Hematopoietic multipotent progenitor cell treated with erythropoietin and hydrocortisone succinate and interleukin-3 and kit ligand, for 15 days (in vitro differentiated cells): Measurements from ENCODE around the gene MEIS3.
"Not testable (repeated sequence)": the region's sequence is repeated elsewhere in the genome, so short reads cannot be mapped to it uniquely, and the experiment has no call there.

Source experiments
- DNase-seq: peaks from one replicate; pipeline ENCODE4 v3.0.0-alpha.2; 2015; ENCODE audit warnings: low spot score

MEIS3 gene

DNA sequence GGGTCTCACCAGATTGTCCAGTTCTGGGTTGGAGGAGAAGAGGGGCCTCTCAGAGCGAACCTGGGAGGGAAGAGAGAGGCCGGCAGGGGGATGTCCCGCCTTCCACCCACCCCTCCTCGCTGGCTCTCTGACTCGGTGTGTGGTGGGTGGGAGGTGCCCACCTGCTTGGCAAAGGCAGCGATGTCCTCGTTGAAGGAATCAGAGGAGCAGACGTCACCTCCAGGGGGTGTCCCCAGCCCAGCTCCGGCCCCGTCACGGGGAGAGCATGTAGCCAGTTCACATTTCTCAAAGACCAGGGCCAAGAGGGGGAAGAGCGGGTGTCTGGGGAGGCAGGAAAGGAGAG is 2.7 kb downstream of the MEIS3 start:
- no peak for DNase-seq

GRCh38 chr19:47415953-47416642 is 3.2 kb downstream of the MEIS3 start:
- DNase-seq: no peak

- DNase-seq: peak; percentile 17
Measured at GRCh38 chr19:47414469-47414868, 4.9 kb downstream of the MEIS3 start.

DNA sequence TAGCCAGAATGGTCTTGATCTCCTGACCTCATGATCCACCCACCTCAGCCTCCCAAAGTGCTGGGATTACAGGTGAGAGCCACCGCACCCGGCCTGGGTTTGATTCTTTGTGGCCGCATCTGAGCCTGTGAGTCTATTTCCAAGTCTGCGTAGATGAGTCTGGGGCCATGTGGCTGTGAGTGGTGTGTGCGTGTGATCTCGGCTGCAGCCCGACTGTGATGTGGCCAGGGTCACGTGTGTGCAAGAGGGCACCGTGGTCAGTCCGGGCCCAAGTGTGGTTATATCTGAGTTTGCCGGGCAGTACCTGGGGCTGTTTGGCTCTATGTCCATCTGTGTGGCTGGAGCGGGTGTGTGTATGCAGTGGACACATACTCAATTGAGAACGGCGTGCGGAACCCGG is 5.4 kb downstream of the MEIS3 start:
- no peak for DNase-seq

DNA sequence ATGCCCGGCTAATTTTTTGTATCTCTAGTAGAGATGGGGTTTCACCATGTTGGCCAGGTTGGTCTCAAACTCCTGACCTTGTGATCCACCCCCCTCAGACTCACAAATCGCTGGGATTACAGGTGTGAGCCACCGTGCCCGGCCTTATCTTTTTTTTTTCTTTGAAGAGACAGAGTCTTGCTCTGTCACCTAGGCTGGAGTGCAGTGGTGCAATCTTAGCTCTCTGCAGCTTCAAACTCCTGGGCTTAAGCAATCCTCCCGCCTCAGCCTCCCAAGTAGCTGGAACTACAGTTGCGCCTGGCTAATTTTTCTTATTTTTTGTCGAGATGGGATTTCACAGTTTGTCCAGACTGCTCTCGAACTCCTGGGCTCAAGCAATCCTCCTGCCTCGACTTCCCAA is 7.6 kb downstream of the MEIS3 start:
- not testable (repeated sequence) for DNase-seq

GRCh38 chr19:47411101-47411500 is 8.2 kb downstream of the MEIS3 start:
- no peak for DNase-seq

- no peak for DNase-seq
Measured at GRCh38 chr19:47408156-47408938, 11.0 kb downstream of the MEIS3 start.

GRCh38 chr19:47407417-47407774 is 11.9 kb downstream of the MEIS3 start:
- no peak for DNase-seq

DNA sequence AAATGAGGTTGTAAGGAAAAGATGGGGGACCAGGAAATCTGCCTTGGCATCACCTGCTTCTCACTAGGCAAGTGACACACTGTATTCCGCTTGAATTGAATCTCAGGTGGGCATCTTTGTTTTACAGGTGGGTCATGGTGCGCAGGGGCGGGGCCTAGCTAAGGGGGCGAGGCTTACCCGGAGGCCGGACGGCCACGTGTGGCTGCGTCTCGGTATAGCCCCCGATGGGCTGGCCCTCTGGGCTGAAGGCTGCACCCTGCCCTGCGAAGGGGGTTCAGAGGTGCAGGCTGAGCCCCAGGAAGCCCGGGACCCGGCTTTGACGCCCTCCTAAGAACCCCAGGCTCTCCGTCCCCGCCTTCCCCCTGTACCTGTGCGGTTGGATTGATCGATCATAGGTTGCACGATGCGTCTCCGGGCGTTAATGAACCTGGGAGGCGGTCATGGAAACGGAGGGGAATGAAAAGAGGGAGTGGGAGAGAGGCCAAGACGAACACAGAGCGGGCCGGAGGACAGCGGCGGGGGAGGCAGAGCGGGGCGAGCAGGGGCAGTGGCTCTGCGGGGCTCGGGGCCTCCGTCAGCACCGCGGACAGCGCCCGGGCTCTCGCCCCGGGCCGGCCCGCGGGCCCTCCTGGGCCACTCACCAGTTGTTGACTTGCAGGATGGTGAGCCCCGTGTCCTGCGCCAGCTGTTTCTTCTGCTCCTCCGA is 12.5 kb downstream of the MEIS3 start:
- DNase-seq: no peak

DNA sequence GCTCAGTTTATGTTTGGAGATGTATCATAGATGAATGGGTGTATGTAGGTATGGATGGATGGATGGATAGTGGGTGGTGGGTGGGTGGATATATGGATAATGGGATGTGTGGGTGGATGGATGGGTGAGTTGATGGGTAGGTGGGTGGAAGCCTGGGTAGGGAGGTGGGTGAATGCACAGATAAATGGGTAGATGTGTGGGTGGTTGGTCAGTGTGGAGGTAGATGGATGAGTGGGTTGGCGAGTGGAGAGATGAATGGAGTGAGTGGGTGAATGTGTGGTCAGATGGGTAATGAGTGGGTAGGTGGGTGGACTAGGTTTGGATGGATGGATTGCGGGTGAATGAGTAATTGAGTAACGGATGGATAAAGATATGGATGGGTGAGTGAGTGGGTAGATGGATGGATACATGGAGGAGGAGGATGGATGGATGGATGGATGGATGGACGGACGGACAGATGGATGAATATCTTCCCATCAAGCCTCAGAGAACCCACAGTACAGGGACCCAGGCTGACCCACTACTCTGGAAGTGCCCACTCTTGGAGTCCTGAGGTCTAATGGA is 13.4 kb downstream of the MEIS3 start:
- DNase-seq: no peak

GRCh38 chr19:47405197-47405550 is 14.2 kb downstream of the MEIS3 start:
- DNase-seq: no peak

- DNase-seq: no peak
Measured at GRCh38 chr19:47404334-47405196, 14.8 kb downstream of the MEIS3 start.

DNA sequence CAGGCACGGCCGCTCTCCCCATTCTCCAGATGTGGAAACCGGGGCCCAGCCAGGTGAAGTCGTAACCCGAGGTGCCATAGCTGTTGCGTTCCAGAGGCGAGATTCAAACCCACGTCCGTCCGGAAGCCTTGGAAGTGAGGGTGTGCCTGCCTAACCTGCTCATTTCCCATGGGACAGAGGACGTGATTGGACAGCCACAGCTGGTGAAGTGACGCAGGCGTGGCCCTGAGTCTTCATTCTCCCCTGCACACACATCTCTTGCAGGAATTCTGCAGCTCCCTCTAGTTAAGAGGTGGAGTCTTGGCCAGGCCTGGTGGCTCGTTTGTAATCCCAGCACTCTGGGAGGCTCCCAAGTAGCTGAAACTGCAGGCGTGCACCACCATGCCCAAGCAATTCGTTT is 16.8 kb downstream of the MEIS3 start:
- no peak for DNase-seq

DNA sequence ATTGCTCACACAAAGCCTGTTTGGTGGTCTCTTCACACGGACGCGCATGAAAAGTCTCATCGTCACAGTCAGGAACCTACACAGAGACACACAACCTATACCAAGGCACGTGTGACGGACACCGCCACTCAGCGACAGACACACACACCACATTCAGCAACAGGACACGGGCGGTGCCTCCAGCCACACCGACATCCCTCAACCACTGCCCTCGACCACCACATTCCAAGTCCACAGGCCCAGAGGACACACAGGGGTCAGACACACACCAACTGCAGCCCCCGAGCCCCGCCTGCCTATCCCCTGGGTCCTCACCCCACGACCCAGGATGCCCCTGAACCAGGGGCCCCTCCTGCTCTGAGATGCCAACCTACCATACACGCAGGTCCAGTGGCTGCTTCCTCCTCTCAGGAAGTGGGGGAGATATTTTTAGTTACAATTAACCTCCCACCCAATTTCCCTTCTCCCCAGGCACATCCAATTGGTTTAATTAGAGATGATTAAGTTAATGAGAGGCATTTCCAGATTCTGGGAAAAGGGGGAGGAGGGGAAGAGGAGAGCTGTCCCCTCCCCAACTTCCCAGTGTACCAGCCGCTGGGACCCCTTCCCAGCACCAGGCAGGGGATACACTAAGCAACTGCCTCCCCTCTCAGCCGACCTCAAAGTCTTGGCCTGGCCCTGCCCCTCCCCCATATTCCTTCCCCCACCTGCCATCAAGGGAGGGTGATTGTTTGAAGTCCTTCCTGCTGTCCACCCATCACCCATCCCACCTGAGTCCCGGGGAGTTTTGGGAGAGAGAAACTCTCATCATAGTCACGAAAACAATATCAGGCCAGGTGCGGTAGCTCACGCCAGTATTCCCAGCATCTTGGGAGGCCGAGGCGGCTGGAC is 20.4 kb downstream of the MEIS3 start:
- no peak for DNase-seq

GRCh38 chr19:47391510-47392223 is 27.7 kb downstream of the MEIS3 start:
- DNase-seq: peak; percentile 85

GRCh38 chr19:47390533-47391488 is 28.5 kb downstream of the MEIS3 start:
- no peak for DNase-seq

GRCh38 chr19:47389150-47389556 is 30.2 kb downstream of the MEIS3 start:
- DNase-seq: no peak

DNA sequence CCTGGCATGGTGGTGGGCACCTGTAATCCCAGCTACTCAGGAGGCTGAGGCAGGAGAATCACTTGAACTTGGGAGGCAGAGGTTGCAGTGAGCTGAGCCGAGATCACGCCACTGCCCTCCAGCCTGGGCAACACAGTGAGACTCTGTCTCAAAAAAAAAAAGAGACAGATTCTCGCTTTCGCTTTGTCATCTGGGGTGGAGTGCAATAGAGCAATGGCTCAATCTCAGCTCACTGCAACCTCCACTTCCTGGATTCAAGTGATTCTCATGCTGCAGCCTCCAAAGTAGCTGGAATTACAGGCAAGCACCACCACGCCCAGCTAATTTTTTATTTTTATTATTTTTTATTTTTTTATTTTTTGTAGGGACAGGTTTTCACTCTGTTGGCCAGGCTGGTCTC is 30.6 kb downstream of the MEIS3 start:
- not testable (repeated sequence) for DNase-seq

DNA sequence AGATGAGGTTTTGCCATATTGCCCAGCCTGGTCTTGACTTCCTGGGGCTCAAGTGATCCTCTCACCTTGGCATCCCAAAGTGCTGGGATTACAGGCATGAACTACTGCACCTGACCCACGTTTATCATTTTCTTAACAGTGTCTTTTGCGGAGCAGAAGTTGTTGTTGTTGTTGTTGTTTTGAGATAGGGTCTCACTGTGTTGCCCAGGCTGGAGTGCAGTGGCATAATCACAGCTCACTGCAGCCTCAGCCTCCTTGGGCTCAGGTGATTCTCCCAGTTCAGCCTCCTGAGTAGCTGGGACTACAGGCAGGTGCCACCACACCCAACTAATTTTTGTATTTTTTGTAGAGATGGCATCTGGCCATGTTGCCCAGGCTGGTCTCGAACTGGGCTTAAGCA is 31.7 kb downstream of the MEIS3 start:
- not testable (repeated sequence) for DNase-seq
